ENCODE data around the gene EPB41L2. TPM values are rescaled to one million over a fixed set of nuclear protein-coding genes. Genes with fewer than 3 reads are reported as not detected.

Gene EPB41L2
- total and polyA plus RNA-seq, 2 donors (not counting 1 experiment from before 2014, with no cell fraction given) = 113 to 264 TPM

- H3K36me3 ChIP-seq (ENCODE audit: control insufficient read depth, insufficient read depth, low read length) = no peaks in the 10 kb centered on the region
- peak; percentile 38 to 72 for DNase-seq (ENCODE audit: low read depth in 2 of 2)
- no peak overlapping the region for H3K27ac ChIP-seq (ENCODE audit: insufficient read depth, low read length)
- H3K9me3 ChIP-seq (ENCODE audit: control insufficient read depth, insufficient read depth, low read depth, low read length) = no peaks in the 10 kb centered on the region
- H3K4me2 ChIP-seq (ENCODE audit: extremely low read depth, insufficient read depth, low read length) = peak overlapping the region; percentile 52
- H4K20me1 ChIP-seq (ENCODE audit: control insufficient read depth, extremely low read depth, insufficient read depth, low read length) = no peaks in the 10 kb centered on the region
- H3K79me2 ChIP-seq (ENCODE audit: control insufficient read depth, insufficient read depth, low read length) = peaks cover 70% of the 10 kb centered on the region
- TF ChIP-seq CTCF (conservative IDR thresholded peaks at IDR 0.05 in 1 of 2, IDR thresholded peaks at IDR 0.05 in 1 of 2; ENCODE audit: low read depth in 1 of 2, low read length in 2 of 2) = no peak
- no peak for TF ChIP-seq EZH2 (IDR thresholded peaks at IDR 0.05; ENCODE audit: low read length, missing control alignments)
- no peaks in the 10 kb centered on the region for H3K27me3 ChIP-seq (ENCODE audit: control insufficient read depth, insufficient read depth, low read length)
- H2AFZ ChIP-seq (ENCODE audit: low read length) = no peak overlapping the region
- H3K4me1 ChIP-seq (ENCODE audit: control insufficient read depth, extremely low read depth, insufficient read depth, low read length) = peaks cover 15% of the 10 kb centered on the region
- no peak overlapping the region for H3K9ac ChIP-seq (ENCODE audit: insufficient read depth, low read length)
- no peak overlapping the region for H3K4me3 ChIP-seq (replicated peaks in 1 of 4; ENCODE audit: control extremely low read depth in 1 of 4, insufficient read depth in 1 of 4, low read depth in 3 of 4, low read length in 4 of 4)
These were observed 65.8 kb downstream of the EPB41L2 start for GRCh38 chr6:130997061-130997753.

- Histone ChIP-seq H3K4me2 (ENCODE audit: extremely low read depth, insufficient read depth, low read length) (no peak overlapping the region), H3K36me3 (ENCODE audit: control insufficient read depth, insufficient read depth, low read length) (no peaks in the 10 kb centered on the region), H3K27ac (ENCODE audit: insufficient read depth, low read length) (no peak overlapping the region), H3K27me3 (ENCODE audit: control insufficient read depth, insufficient read depth, low read length) (no peaks in the 10 kb centered on the region), H3K4me3 (replicated peaks in 1 of 4; ENCODE audit: control extremely low read depth in 1 of 4, insufficient read depth in 1 of 4, low read depth in 3 of 4, low read length in 4 of 4) (no peak overlapping the region), H3K4me1 (ENCODE audit: control insufficient read depth, extremely low read depth, insufficient read depth, low read length) (peaks cover 11% of the 10 kb centered on the region), H4K20me1 (ENCODE audit: control insufficient read depth, extremely low read depth, insufficient read depth, low read length) (no peaks in the 10 kb centered on the region), H2AFZ (ENCODE audit: low read length) (no peak overlapping the region), H3K79me2 (ENCODE audit: control insufficient read depth, insufficient read depth, low read length) (peaks cover 66% of the 10 kb centered on the region), H3K9me3 (ENCODE audit: control insufficient read depth, insufficient read depth, low read depth, low read length) (no peaks in the 10 kb centered on the region), H3K9ac (ENCODE audit: insufficient read depth, low read length) (no peak overlapping the region)
- no peak for DNase-seq (ENCODE audit: low read depth in 2 of 2)
- no peak for TF ChIP-seq CTCF (conservative IDR thresholded peaks at IDR 0.05 in 1 of 2, IDR thresholded peaks at IDR 0.05 in 1 of 2; ENCODE audit: low read depth in 1 of 2, low read length in 2 of 2)
- TF ChIP-seq EZH2 (IDR thresholded peaks at IDR 0.05; ENCODE audit: low read length, missing control alignments) = no peak
These were observed 66.4 kb downstream of the EPB41L2 start for GRCh38 chr6:130996635-130997034.

- H3K36me3 ChIP-seq (ENCODE audit: control insufficient read depth, insufficient read depth, low read length) = no peaks in the 10 kb centered on the region
- H3K4me3 ChIP-seq (replicated peaks in 1 of 4; ENCODE audit: control extremely low read depth in 1 of 4, insufficient read depth in 1 of 4, low read depth in 3 of 4, low read length in 4 of 4) = no peak overlapping the region
- H3K27me3 ChIP-seq (ENCODE audit: control insufficient read depth, insufficient read depth, low read length) = no peaks in the 10 kb centered on the region
- no peaks in the 10 kb centered on the region for H3K9me3 ChIP-seq (ENCODE audit: control insufficient read depth, insufficient read depth, low read depth, low read length)
- H3K79me2 ChIP-seq (ENCODE audit: control insufficient read depth, insufficient read depth, low read length) = peaks cover 62% of the 10 kb centered on the region
- H4K20me1 ChIP-seq (ENCODE audit: control insufficient read depth, extremely low read depth, insufficient read depth, low read length) = no peaks in the 10 kb centered on the region
- H2AFZ ChIP-seq (ENCODE audit: low read length) = no peak overlapping the region
- peaks cover 11% of the 10 kb centered on the region for H3K4me1 ChIP-seq (ENCODE audit: control insufficient read depth, extremely low read depth, insufficient read depth, low read length)
- DNase-seq (ENCODE audit: low read depth in 2 of 2) = no peak
- H3K4me2 ChIP-seq (ENCODE audit: extremely low read depth, insufficient read depth, low read length) = peak overlapping the region; percentile 27
- no peak for TF ChIP-seq CTCF (conservative IDR thresholded peaks at IDR 0.05 in 1 of 2, IDR thresholded peaks at IDR 0.05 in 1 of 2; ENCODE audit: low read depth in 1 of 2, low read length in 2 of 2)
- no peak for TF ChIP-seq EZH2 (IDR thresholded peaks at IDR 0.05; ENCODE audit: low read length, missing control alignments)
- no peak overlapping the region for H3K27ac ChIP-seq (ENCODE audit: insufficient read depth, low read length)
- no peak overlapping the region for H3K9ac ChIP-seq (ENCODE audit: insufficient read depth, low read length)
These were observed 67.1 kb downstream of the EPB41L2 start for GRCh38 chr6:130995783-130996447.
